Activated CD8-positive, alpha-beta T cell treated with anti-CD3 and anti-CD28 coated beads for 36 hours (primary cell): Measurements from ENCODE around the gene REL. TPM values are rescaled to one million over a fixed set of nuclear protein-coding genes. Genes with fewer than 3 reads are reported as not detected.
"Not testable (repeated sequence)": the region's sequence is repeated elsewhere in the genome, so short reads cannot be mapped to it uniquely, and the experiment has no call there.

Source experiments
- ATAC-seq: fragments of 200-7000 bp; cut with Tn5 transposase; one replicate; pipeline ENCODE4 v1.10.0; 2021; ENCODE audit warnings: mild to moderate bottlenecking, moderate library complexity
- CTCF ChIA-PET: fragments of 350-600 bp; sonication (Branson Sonifier 250); formaldehyde crosslinking; loops from one replicate; lab custom pipeline; 2021; ENCODE audit warnings: antibody characterized with exemption; lab: Charles Lee
- POLR2A ChIA-PET: fragments of 350-600 bp; sonication (Branson Sonifier 250); formaldehyde crosslinking; loops from one replicate; lab custom pipeline; 2021; ENCODE audit warnings: antibody characterized with exemption; lab: Charles Lee
- DNase-seq: peaks from one replicate; pipeline ENCODE4 v3.0.0-alpha.2; 2020
- H3K27ac Mint-ChIP-seq: one replicate; pipeline ENCODE4 v1.8.0; 2021; ENCODE audit warnings: mild to moderate bottlenecking, mixed read lengths
- H3K27me3 Mint-ChIP-seq: one replicate; pipeline ENCODE4 v1.8.0; 2021; ENCODE audit warnings: mixed read lengths
- H3K36me3 Mint-ChIP-seq: one replicate; pipeline ENCODE4 v1.8.0; 2021; ENCODE audit warnings: low read depth, mixed read lengths
- H3K4me1 Mint-ChIP-seq: one replicate; pipeline ENCODE4 v1.8.0; 2021; ENCODE audit warnings: low read depth, mixed read lengths
- H3K4me3 Mint-ChIP-seq: one replicate; pipeline ENCODE4 v1.8.0; 2021; ENCODE audit warnings: mild to moderate bottlenecking, moderate library complexity, mixed read lengths
- H3K9me3 Mint-ChIP-seq: one replicate; pipeline ENCODE4 v1.8.0; 2021; ENCODE audit warnings: mixed read lengths
- intact Hi-C: fragments of 100-400 bp; cut with micrococcal nuclease; formaldehyde crosslinking; loops from one replicate; pipeline ENCODE4 v1.10.0; 2022
- total RNA-seq, 2 experiments: library from RNA; stranded (reverse); gene quantifications; one replicate each; pipeline ENCODE4 v1.2.3, GENCODE V29; 2021
- TF ChIP-seq, protein P1 (sequence below): fragments of 200-600 bp; IDR thresholded peaks from one replicate; pipeline ENCODE4 v1.8.0; 2022; ENCODE audit warnings: antibody characterized with exemption, mild to moderate bottlenecking

Gene REL
- total RNA-seq, 2 experiments from 2014 or later = 84.7 to 85.3 TPM

DNA sequence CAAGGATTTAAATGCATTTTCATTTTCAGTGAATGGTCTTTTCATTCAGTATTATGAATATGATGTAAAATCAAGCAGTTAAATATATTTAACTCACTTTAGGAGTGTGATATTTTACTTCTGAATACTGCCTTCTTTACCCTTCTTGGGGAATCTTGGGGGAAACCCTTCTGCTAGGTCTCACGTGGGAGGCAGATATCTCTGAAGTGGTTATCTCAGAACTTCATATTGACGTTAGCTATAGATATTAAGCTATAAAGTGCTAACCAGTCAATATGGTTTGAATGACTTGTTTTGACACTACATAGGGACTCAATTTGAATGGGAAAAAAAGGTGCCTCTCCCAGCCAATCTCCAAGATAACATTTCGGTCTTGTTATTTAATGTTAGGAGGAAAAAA lies 9.8 kb downstream of the REL start:
- TF ChIP-seq, protein P1, sequence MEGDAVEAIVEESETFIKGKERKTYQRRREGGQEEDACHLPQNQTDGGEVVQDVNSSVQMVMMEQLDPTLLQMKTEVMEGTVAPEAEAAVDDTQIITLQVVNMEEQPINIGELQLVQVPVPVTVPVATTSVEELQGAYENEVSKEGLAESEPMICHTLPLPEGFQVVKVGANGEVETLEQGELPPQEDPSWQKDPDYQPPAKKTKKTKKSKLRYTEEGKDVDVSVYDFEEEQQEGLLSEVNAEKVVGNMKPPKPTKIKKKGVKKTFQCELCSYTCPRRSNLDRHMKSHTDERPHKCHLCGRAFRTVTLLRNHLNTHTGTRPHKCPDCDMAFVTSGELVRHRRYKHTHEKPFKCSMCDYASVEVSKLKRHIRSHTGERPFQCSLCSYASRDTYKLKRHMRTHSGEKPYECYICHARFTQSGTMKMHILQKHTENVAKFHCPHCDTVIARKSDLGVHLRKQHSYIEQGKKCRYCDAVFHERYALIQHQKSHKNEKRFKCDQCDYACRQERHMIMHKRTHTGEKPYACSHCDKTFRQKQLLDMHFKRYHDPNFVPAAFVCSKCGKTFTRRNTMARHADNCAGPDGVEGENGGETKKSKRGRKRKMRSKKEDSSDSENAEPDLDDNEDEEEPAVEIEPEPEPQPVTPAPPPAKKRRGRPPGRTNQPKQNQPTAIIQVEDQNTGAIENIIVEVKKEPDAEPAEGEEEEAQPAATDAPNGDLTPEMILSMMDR = no peak
- Mint-ChIP-seq H3K27ac (peak overlapping the region; percentile 82), H3K4me1 (peaks cover 65% of the 10 kb centered on the region), H3K9me3 (peaks cover 1% of the 10 kb centered on the region), H3K36me3 (peaks cover 68% of the 10 kb centered on the region), H3K4me3 (peak overlapping the region; percentile 56), H3K27me3 (no peaks in the 10 kb centered on the region)
- peak; percentile 52 for DNase-seq
- ChIA-PET CTCF (no interaction called here), POLR2A (interaction anchor here (0.6 to 1.5 kb wide), 3 partner anchors 9 to 113 kb away, joined by 3 to 8 read pairs (median 3); partner anchors contain the start of gene REL)
- intact Hi-C loops = no loop called here
- ATAC-seq = peak; percentile 86

DNA sequence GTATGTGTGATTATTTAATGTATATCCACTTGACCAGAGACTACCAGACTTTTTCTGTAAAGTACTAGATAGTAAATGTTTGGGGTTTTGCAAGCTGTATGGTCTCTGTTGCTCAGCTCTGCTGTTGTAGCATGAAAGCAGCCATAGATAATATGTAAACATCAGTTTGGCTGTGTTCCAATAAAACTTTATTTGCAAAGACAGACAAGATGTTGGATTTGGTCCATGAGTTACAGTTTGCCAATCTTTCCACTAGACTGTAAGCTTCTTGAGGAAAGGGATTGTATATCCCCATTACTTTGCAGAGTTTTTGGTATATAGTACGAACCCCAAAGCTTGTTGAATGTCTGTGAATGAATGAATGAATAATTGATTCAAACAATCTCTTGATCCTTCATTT lies 17.2 kb downstream of the REL start:
- no peaks in the 10 kb centered on the region for H3K27me3 Mint-ChIP-seq
- H3K9me3 Mint-ChIP-seq = no peaks in the 10 kb centered on the region
- CTCF ChIA-PET = interaction anchor here (1.7 kb wide), 1 partner anchor 107 kb away, joined by 4 read pairs; no protein-coding TSS in a partner anchor
- POLR2A ChIA-PET = interaction anchor here (0.7 to 1.3 kb wide), 2 partner anchors 16 to 17 kb away, joined by 3 to 5 read pairs; partner anchors contain the start of gene REL
- H3K27ac Mint-ChIP-seq = peak overlapping the region; percentile 94
- H3K36me3 Mint-ChIP-seq = peaks cover 73% of the 10 kb centered on the region
- H3K4me3 Mint-ChIP-seq = no peak overlapping the region
- DNase-seq = no peak
- no peak for ATAC-seq
- intact Hi-C loops = loop anchor here (5.0 kb wide), 1 partner anchor 81 kb away; no protein-coding TSS in a partner anchor
- H3K4me1 Mint-ChIP-seq = peaks cover 63% of the 10 kb centered on the region
- TF ChIP-seq, protein P1 = no peak

DNA sequence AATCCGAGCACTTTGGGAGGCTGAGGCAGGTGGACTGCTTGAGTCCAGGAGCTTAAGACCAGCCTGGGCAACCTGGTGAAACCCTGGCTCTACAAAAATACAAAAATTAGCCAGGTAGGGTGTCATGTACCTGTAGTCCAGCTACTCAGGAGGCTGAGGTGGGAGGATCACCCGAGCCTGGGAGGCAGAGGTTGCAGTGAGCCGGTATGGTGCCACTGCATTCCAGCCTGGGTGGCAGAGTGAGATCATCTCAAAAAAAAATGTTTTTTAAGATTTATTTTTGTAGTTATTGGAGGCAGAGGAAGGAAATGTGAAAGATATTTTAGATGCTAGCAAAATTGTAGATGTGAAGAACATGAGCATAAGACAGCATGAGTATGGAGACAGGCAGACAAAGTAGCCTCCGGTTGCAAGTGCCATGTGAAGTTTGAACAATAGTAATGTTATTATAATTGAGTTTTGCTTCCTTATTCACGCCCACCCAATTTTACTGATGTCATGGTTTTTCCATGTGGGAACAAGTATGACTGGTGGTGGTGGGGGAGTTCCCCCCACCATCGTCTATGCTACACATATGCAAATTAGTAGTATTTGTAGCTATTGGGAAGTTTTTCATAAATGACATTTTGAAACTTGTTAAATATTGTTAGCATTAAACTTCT lies 18.0 kb downstream of the REL start:
- Mint-ChIP-seq H3K9me3 (no peaks in the 10 kb centered on the region), H3K36me3 (peaks cover 67% of the 10 kb centered on the region), H3K27ac (peak overlapping the region; percentile 94), H3K4me3 (peak overlapping the region; percentile 56), H3K4me1 (peaks cover 56% of the 10 kb centered on the region), H3K27me3 (no peaks in the 10 kb centered on the region)
- intact Hi-C loops = loop anchor here (5.0 kb wide), 1 partner anchor 82 kb away; no protein-coding TSS in a partner anchor
- POLR2A ChIA-PET = interaction anchor here (0.7 to 1.5 kb wide), 6 partner anchors 9 to 93 kb away, joined by 3 to 5 read pairs (median 3); partner anchors contain the start of gene REL
- CTCF ChIA-PET = interaction anchor here (1.2 to 1.7 kb wide), 3 partner anchors 85 to 106 kb away, joined by 3 to 4 read pairs (median 3); no protein-coding TSS in a partner anchor
- TF ChIP-seq, protein P1 = no peak
- peak; percentile 82 for ATAC-seq
- peak; percentile 82 for DNase-seq

DNA sequence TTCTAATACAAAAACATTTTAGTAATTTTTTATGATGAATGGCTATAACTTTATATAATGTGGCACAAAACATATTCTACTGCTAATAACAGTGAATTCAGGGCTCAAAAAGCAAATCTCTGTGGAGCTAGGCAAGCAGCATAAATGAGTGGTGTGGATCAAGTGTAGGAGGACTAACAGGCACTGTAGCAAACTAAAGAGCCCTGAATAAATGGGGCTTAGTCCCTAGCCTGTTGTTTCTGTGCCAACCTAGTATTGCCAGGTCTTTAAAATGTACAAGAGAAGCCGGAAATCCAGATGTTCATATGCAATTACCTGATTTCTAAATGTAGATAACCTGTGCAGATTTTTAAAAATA lies 18.5 kb downstream of the REL start:
- TF ChIP-seq, protein P1 = no peak
- H3K27me3 Mint-ChIP-seq = no peaks in the 10 kb centered on the region
- peaks cover 58% of the 10 kb centered on the region for H3K4me1 Mint-ChIP-seq
- no peak for DNase-seq
- H3K36me3 Mint-ChIP-seq = peaks cover 67% of the 10 kb centered on the region
- ATAC-seq = peak; percentile 55
- H3K9me3 Mint-ChIP-seq = no peaks in the 10 kb centered on the region
- CTCF ChIA-PET = interaction anchor here (1.2 to 1.7 kb wide), 3 partner anchors 86 to 105 kb away, joined by 3 to 4 read pairs (median 3); no protein-coding TSS in a partner anchor
- peak overlapping the region; percentile 94 for H3K27ac Mint-ChIP-seq
- POLR2A ChIA-PET = interaction anchor here (0.6 to 1.5 kb wide), 5 partner anchors 9 to 108 kb away, joined by 3 to 4 read pairs (median 3); no protein-coding TSS in a partner anchor
- intact Hi-C loops = loop anchor here (5.0 kb wide), 1 partner anchor 83 kb away; no protein-coding TSS in a partner anchor
- H3K4me3 Mint-ChIP-seq = peak overlapping the region; percentile 56

DNA sequence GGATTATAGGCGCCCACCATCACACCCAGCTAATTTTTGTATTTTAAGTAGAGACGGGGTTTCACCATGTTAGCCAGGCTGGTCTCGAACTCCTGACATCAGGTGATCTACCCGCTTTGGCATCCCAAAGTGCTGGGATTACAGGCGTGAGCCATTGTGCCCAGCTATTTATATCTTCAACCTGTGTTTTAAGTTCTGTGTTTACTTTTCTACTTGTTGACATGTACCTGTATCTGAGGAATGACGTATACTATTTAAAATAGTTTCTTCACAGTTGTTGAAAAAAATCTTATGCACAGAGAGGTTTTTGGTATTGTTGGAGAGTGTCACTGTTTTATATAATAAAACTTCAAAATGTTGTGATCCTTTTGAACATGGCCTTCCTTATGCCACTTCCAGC lies 19.9 kb downstream of the REL start:
- DNase-seq, H3K9me3 Mint-ChIP-seq, intact Hi-C loops, ATAC-seq, H3K27me3 Mint-ChIP-seq, H3K4me3 Mint-ChIP-seq, POLR2A ChIA-PET: not testable (repeated sequence)
- H3K36me3 Mint-ChIP-seq = peaks cover 73% of the 10 kb centered on the region
- peak overlapping the region; percentile 52 for H3K27ac Mint-ChIP-seq
- H3K4me1 Mint-ChIP-seq = peaks cover 67% of the 10 kb centered on the region
- CTCF ChIA-PET = interaction anchor here (0.7 kb wide), 1 partner anchor 96 kb away, joined by 3 read pairs; no protein-coding TSS in a partner anchor

DNA sequence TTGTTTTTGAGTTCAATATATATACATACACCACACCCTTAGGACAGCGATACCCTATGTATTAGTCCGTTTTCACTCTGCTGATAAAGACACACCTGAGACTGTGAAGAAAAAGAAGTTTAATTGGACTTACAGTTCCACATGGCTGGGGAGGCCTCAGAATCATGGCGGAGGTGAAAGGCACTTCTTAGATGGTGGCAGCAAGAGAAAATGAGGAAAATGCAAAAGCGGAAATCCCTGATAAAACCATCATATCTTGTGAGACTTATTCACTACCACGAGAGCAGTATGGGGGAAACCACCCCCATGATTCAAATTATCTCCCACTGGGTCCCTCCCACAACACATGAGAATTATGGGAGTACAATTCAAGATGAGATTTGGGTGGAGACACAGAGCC lies 24.5 kb downstream of the REL start:
- H3K9me3 Mint-ChIP-seq, H3K27me3 Mint-ChIP-seq, intact Hi-C loops, DNase-seq, H3K4me3 Mint-ChIP-seq, CTCF ChIA-PET, POLR2A ChIA-PET: not testable (repeated sequence)
- Mint-ChIP-seq H3K36me3 (peaks cover 56% of the 10 kb centered on the region), H3K27ac (peak overlapping the region; percentile 28), H3K4me1 (peaks cover 33% of the 10 kb centered on the region)
- ATAC-seq = peak; percentile 8
